Activated T-cell treated with anti-CD3 and anti-CD28 coated beads, Interleukin-2, amount 50 U/mL, for 24 hours (primary cell): Measurements from ENCODE around the gene CELA3A.
"Not testable (repeated sequence)": the region's sequence is repeated elsewhere in the genome, so short reads cannot be mapped to it uniquely, and the experiment has no call there.

Source experiments
- DNase-seq: peaks from one replicate; pipeline ENCODE4 v3.0.0-alpha.2; 2020
- H3K27ac Mint-ChIP-seq: 2 replicates; pipeline ENCODE4 v1.8.0; 2020; ENCODE audit warnings: mild to moderate bottlenecking, mixed read lengths
- H3K27me3 Mint-ChIP-seq: 2 replicates; pipeline ENCODE4 v1.8.0; 2020; ENCODE audit warnings: mixed read lengths
- H3K36me3 Mint-ChIP-seq: 2 replicates; pipeline ENCODE4 v1.8.0; 2020; ENCODE audit warnings: low read depth, mixed read lengths
- H3K4me1 Mint-ChIP-seq: 2 replicates; pipeline ENCODE4 v1.8.0; 2020; ENCODE audit warnings: low read depth, mixed read lengths
- H3K4me3 Mint-ChIP-seq: 2 replicates; pipeline ENCODE4 v1.8.0; 2020; ENCODE audit warnings: mild to moderate bottlenecking, moderate library complexity, mixed read lengths
- H3K9me3 Mint-ChIP-seq: 2 replicates; pipeline ENCODE4 v1.8.0; 2020; ENCODE audit warnings: mixed read lengths

Gene CELA3A, protein sequence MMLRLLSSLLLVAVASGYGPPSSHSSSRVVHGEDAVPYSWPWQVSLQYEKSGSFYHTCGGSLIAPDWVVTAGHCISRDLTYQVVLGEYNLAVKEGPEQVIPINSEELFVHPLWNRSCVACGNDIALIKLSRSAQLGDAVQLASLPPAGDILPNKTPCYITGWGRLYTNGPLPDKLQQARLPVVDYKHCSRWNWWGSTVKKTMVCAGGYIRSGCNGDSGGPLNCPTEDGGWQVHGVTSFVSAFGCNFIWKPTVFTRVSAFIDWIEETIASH

DNA sequence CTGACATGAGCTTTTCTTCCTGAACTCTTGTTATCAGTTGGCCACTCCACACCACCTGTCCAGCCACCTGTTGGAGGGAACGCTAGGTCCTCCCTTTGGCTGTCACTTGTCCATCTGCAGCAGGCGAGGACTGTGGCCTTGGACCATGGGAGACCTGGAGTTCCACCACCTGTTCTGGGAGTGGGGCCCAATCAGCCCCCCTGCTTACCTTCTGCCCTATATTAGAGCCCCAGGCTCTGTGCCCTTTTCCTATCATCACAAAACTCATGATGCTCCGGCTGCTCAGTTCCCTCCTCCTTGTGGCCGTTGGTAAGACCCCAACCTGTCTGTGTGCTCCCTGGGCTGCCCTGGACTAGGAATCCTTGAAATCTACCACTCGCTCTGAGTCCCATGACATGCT, at the start of gene CELA3A:
TSS of gene CELA3A (plus strand) at position 249 of the 400 bp plus-strand sequence. CDS start at position 267, 18 bp downstream.
- DNase-seq: no peak
- H3K36me3 Mint-ChIP-seq: no peaks in the 10 kb centered on the region
- H3K27me3 Mint-ChIP-seq: no peaks in the 10 kb centered on the region
- H3K9me3 Mint-ChIP-seq: no peaks in the 10 kb centered on the region
- no peak within 1 kb of the TSS for H3K27ac Mint-ChIP-seq
- no peaks in the 10 kb centered on the region for H3K4me1 Mint-ChIP-seq
- no peak within 1 kb of the TSS for H3K4me3 Mint-ChIP-seq

DNA sequence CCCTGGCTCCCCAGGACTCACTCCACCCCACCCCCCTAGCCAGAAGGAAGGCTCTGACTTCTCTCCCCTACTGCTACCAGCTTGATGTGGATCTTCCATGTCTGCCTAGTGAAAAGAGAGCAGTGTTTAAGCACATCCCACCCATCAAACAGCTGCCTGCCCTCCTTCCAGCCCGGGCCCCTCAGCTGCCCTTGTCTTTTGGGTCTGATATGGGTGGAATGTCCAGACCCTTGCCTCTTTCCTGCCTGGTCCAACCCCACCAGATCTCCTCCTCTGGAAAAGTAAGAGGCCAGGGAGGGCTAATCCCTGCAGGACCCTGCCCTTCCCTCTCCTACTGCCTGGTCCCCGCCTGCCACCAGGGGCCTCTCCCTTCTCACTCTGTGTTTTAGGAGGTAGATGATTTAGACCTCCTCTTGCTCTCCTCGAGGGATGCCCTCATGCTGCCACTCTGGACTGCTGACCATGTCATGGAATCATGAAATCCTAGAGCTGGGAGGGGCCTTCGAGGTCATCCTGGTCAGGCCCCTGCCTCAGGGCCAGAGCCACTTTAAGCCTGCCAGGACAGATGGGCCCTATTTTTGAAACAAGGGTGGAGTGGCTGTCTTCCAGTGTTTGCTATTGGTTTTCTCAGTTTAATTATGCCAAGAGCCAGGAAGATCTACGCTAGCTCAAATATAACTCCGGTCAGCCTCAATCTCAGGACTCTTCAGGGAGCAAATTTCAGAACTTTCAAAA, 48.5 kb upstream of the CELA3A start:
- no peaks in the 10 kb centered on the region for H3K27me3 Mint-ChIP-seq
- no peak overlapping the region for H3K27ac Mint-ChIP-seq
- H3K4me1 Mint-ChIP-seq: peaks cover 20% of the 10 kb centered on the region
- no peaks in the 10 kb centered on the region for H3K9me3 Mint-ChIP-seq
- no peaks in the 10 kb centered on the region for H3K36me3 Mint-ChIP-seq
- H3K4me3 Mint-ChIP-seq: no peak overlapping the region
- DNase-seq: no peak

DNA sequence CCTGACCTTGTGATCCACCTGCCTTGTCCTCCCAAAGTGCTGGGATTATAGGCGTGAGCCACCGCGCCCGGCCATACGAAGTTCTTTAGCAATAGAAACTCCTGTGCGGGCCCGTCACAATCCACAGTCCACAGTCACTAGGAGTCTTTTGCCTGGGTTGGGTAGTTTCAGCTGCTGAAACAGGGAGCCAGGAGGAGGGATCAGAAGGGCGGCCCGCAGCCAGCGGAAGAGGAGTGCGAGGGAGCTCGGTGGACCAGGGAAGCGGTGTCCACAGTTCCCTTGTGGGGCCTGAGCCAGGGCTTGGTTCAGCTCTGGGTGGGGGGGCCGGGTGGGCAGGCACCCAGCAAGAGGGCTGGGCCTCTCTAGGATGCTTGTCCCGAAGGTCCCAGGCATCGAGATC, 46.4 kb upstream of the CELA3A start:
- no peak for DNase-seq
- no peaks in the 10 kb centered on the region for H3K36me3 Mint-ChIP-seq
- no peaks in the 10 kb centered on the region for H3K27me3 Mint-ChIP-seq
- no peak overlapping the region for H3K27ac Mint-ChIP-seq
- no peaks in the 10 kb centered on the region for H3K9me3 Mint-ChIP-seq
- no peak overlapping the region for H3K4me3 Mint-ChIP-seq
- peaks cover 26% of the 10 kb centered on the region for H3K4me1 Mint-ChIP-seq

DNA sequence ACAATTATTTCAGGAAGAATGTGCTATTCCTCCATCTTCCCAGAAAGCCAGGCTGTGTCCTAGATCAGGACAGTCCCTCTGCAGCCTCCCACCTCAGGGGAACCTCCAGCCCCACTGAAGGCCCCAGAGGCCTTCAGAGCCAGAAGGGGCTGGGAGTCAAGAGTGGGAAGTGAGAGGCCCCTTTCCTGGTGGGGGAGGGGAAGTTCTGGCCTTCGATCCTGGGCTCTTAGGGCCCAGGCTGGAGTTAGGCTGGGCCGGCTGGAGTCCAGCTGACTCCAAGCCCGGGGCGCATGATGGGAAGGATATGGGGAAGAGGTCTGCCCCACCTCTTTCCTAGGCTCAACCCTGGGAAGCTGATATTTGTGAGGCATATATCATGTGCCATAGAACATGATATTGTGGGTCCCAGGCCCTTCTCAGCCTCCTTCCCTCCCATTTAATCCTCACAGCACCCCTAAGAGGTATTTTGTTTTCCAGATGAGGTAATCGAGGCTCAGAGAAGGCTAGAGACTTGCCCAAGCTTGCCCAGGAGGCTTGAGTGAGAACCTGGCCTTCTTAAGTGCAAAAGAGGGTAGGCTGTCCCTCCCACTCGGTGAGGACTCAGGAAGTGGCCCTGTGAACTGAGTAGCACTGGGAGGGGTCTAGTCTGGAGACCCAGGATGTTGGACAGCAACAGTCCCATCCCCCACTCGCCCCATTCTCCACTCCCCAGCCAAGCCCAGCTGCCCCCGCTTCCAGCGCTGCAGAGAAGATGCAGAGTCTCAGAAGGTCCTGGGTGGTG, 45.8 kb upstream of the CELA3A start:
- DNase-seq: no peak
- peaks cover 26% of the 10 kb centered on the region for H3K4me1 Mint-ChIP-seq
- H3K36me3 Mint-ChIP-seq: no peaks in the 10 kb centered on the region
- no peaks in the 10 kb centered on the region for H3K27me3 Mint-ChIP-seq
- no peak overlapping the region for H3K27ac Mint-ChIP-seq
- H3K9me3 Mint-ChIP-seq: no peaks in the 10 kb centered on the region
- H3K4me3 Mint-ChIP-seq: no peak overlapping the region

DNA sequence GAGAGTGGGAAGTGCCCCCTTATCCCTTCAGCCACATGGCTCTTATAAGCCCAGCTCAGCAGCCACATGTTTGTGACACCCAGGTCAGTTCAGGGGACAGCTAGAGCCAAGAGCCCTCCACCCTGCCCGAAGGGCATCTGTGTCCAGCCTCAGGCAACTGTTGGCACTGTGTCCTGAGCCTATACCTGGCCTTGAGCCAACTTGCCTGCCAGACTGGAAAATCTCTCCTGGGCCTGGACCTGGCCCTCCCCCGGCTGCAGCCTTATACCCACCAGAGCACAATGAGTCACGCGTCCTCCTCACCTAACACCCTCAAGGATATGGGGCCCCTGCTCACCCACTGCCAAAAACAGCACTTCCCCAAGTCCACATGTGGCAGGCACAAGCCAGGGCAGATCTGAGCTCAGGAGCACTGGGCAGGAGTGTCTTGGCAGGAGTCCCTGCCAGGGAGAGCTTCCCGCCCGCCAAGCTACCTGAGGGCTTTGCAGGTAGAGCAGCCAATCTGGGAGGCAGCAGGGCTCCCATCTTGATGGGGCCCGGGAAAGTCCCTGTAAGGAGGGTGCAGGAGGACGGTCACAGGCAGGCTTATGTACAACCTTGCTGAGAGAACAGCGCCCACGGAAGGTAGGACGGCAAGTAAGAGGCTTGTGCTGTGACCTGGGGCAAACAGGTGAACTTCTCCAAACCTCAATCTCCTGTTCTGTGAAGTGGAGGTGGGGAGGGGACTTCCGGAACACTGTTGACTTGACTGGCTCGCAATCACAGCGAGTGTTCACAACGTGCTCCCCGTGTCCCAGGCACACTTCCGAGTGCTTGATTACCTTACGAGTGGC, 44.5 kb upstream of the CELA3A start:
- peak; percentile 65 for DNase-seq
- Mint-ChIP-seq H3K27ac (peak overlapping the region; percentile 93), H3K9me3 (no peaks in the 10 kb centered on the region), H3K27me3 (no peaks in the 10 kb centered on the region), H3K36me3 (no peaks in the 10 kb centered on the region), H3K4me1 (peaks cover 26% of the 10 kb centered on the region), H3K4me3 (peak overlapping the region; percentile 55)

DNA sequence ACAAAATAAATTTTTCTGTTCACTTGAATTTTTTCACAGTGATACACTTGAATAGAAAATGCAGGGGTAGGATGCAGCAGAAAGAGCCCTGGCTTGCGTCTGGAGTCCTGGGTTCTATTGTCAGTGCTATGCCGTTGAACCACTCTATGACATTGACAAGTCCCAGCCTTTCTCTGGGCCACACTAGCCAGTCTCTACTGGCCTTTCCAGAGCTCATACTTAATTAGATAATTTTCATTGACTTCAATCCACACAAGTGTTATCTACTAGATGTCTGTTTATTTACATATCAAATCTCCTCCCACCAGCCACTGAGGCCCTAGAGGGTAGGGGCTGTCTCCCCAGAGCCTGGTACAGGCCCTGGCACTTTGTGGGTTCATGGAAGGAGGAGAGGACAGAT, 40.1 kb upstream of the CELA3A start:
- DNase-seq: no peak
- peaks cover 26% of the 10 kb centered on the region for H3K4me1 Mint-ChIP-seq
- no peak overlapping the region for H3K4me3 Mint-ChIP-seq
- H3K27me3 Mint-ChIP-seq: no peaks in the 10 kb centered on the region
- no peaks in the 10 kb centered on the region for H3K9me3 Mint-ChIP-seq
- H3K27ac Mint-ChIP-seq: no peak overlapping the region
- no peaks in the 10 kb centered on the region for H3K36me3 Mint-ChIP-seq

DNA sequence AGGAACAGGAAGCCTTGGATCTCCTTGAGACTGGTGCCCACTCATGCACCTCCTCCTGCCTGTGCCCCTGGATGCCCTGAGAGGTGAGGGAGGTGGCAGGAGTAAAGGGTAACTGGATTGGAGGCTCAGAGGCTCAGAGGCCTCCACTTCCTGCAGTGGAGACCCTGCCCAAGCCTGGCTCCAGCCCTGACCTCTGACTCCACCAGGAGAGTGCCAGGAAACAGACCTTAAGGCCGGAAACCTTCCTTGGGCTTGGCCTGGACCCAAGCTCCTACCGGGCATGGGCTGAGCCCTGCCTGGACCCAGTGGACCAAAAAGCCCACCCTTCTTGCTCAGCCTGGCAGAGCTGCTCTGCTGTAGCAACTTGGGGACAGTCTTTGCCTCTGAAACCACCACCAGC, 39.7 kb upstream of the CELA3A start:
- DNase-seq: no peak
- Mint-ChIP-seq H3K4me1 (peaks cover 21% of the 10 kb centered on the region), H3K4me3 (no peak overlapping the region), H3K27me3 (no peaks in the 10 kb centered on the region), H3K36me3 (no peaks in the 10 kb centered on the region), H3K9me3 (no peaks in the 10 kb centered on the region), H3K27ac (no peak overlapping the region)

DNA sequence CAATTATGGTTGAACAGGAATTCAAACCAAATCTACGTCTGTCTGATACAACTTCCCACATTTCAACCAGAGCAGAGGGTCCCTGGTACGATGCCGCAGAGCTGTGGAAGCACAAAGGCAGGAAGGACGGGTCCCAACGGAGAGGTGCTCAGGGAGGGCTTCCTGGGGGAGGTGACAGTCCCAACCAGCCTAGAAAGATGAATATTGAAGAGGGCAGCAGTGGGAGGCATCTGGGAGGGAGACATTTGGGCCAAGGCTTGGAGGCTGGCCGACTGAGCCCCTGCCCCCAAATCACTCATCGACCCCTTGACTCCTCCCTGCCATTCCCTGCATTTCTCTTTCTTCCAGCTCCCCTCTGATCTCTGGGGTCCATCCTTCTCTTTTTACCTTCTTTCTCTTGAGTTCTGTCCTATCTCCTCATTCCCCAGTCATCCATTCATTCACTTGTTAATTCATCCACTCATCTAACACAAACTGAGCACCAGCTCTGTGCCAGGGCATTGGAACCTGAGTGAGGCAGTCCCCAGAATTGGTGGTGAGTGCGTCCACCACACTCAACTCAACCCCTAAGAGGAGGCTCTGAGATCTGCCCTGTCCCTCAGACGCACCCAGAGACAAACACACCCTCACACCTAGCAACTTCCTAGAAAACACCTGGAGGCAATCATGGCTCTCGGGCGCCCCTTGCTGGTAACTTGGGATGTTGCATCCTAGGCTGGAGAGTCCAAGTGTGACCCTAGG, 37.8 kb upstream of the CELA3A start:
- peaks cover 5% of the 10 kb centered on the region for H3K4me1 Mint-ChIP-seq
- no peaks in the 10 kb centered on the region for H3K9me3 Mint-ChIP-seq
- DNase-seq: peak; percentile 90
- no peak overlapping the region for H3K4me3 Mint-ChIP-seq
- H3K27ac Mint-ChIP-seq: peak overlapping the region; percentile 45
- no peaks in the 10 kb centered on the region for H3K36me3 Mint-ChIP-seq
- H3K27me3 Mint-ChIP-seq: no peaks in the 10 kb centered on the region

DNA sequence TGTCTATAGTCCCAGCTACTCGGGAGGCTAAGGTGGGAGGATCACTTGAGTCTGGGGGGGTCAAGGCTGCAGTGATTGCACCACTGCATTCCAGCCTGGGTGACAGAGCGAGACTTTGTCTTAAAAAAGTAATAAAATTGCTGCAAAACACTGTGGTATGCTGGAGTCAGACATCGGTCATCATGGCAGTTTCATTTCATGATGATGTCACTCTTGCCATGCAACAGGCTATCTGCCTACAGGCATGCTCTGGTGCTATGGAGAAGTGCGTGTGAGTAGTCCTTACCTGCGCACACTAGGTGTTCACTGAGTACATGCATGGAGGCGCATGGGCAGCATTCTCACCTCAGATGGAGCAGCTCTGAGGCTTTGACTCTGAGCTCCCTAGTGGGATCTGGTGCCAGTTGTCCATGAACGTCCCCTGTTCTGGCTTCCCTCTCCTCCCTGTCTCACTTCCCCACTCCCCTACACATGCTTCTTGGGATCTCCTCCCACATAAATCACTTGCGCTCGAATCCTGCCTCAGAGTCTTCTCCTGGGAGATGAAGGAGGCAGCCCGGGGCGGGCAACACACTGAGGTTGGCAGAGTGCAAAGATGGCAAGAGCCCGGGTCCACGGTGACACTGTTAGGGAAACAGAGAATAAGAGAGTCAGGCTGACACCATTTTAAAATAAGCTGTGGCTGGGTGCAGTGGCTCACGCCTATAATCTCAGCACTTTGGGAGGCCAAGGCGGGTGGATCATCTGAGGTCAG, 35.0 kb upstream of the CELA3A start:
- no peaks in the 10 kb centered on the region for H3K36me3 Mint-ChIP-seq
- peaks cover 5% of the 10 kb centered on the region for H3K4me1 Mint-ChIP-seq
- no peak overlapping the region for H3K27ac Mint-ChIP-seq
- H3K4me3 Mint-ChIP-seq: no peak overlapping the region
- H3K9me3 Mint-ChIP-seq: no peaks in the 10 kb centered on the region
- no peaks in the 10 kb centered on the region for H3K27me3 Mint-ChIP-seq
- no peak for DNase-seq

DNA sequence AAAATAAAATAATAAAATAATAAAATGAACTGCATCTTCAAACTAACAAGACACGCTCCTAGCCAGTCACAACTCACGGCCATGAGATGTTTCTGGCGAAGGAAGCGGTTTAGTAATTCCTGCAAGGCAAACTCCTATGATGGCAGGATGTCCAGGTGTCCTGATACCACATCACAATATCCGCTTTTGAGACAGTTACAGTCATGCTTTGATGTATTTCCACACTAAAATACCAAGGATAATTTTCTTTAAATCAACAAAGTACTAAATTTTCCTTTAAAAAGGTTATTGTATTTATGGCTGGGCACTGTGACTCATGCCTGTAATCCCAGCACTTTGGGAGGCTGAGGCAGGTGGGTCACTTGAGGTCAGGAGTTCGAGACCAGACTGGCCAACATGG, 34.2 kb upstream of the CELA3A start:
- not testable (repeated sequence) for H3K27me3 Mint-ChIP-seq, DNase-seq, H3K4me1 Mint-ChIP-seq, H3K36me3 Mint-ChIP-seq, H3K4me3 Mint-ChIP-seq, H3K27ac Mint-ChIP-seq, H3K9me3 Mint-ChIP-seq

DNA sequence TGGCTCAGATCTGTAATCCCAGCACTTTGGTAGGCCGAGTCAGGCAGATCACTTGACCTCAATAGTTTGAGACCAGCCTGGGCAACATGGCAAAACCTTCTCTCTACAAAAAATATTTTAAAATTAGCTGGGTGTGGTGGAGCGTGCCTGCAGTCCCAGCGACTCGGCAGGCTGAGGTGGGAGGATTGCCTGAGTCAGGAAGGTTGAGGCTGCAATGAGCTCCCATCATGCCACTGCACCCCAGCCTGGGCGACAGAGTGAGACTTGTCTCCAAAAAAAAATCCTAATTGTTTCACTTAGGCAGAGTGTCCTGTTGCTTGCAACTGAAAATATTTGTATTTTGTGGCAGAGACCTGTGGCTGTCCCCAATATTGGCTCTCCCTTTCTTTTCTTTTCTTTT, 32.4 kb upstream of the CELA3A start:
- DNase-seq, H3K9me3 Mint-ChIP-seq, H3K4me3 Mint-ChIP-seq, H3K36me3 Mint-ChIP-seq, H3K4me1 Mint-ChIP-seq, H3K27ac Mint-ChIP-seq, H3K27me3 Mint-ChIP-seq: not testable (repeated sequence)

DNA sequence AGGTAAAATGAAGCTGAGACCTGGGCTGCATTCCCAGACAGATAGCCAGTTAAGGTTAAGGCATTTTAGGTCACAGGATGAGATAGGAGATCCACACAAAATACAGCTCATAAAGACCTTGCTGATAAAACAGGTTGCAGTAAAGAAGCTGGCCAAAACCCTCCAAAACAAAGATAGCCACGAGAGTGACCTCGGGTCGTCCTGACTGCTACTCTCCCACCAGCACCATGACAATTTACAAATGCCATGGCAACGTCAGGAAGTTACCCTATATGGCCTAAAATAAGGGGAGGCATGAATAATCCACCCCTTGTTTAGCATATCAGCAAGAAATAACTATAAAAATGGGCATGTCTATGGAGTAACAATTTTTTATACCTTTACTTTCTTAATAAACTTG, 30.9 kb upstream of the CELA3A start:
- H3K9me3 Mint-ChIP-seq, H3K4me1 Mint-ChIP-seq, H3K36me3 Mint-ChIP-seq, DNase-seq, H3K4me3 Mint-ChIP-seq, H3K27me3 Mint-ChIP-seq, H3K27ac Mint-ChIP-seq: not testable (repeated sequence)

DNA sequence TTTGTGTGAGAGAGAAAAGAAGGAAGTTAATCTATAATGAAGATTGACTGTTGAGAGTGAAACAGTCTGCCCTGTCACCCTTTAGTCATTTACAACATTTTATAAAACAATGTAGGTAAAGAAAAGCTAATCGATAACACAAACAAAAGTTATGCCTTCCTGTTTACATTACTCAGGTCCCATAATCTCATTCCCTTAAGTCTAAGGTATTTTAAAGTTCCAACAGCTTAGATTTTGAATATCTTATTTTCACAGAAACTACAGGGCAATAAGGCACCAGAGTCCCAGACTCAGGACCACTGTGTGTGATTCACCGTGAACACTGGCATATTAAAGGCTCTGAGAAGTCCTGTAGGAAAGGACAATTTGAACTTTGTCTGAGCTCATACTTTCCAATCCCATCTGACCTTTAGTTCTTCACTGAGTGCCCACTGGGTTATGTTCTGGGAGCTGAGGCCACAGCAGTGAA, 28.4 kb upstream of the CELA3A start:
- H3K4me1 Mint-ChIP-seq, H3K27me3 Mint-ChIP-seq, DNase-seq, H3K27ac Mint-ChIP-seq, H3K4me3 Mint-ChIP-seq, H3K36me3 Mint-ChIP-seq, H3K9me3 Mint-ChIP-seq: not testable (repeated sequence)
